Activated gamma-delta T cell (primary cell): Measurements from ENCODE around the gene ACP5.
"Not testable (repeated sequence)": the region's sequence is repeated elsewhere in the genome, so short reads cannot be mapped to it uniquely, and the experiment has no call there.

Source experiments
- DNase-seq: peaks from one replicate; lab custom pipeline; 2025; lab: John Stamatoyannopoulos, UW

ACP5 gene

DNA sequence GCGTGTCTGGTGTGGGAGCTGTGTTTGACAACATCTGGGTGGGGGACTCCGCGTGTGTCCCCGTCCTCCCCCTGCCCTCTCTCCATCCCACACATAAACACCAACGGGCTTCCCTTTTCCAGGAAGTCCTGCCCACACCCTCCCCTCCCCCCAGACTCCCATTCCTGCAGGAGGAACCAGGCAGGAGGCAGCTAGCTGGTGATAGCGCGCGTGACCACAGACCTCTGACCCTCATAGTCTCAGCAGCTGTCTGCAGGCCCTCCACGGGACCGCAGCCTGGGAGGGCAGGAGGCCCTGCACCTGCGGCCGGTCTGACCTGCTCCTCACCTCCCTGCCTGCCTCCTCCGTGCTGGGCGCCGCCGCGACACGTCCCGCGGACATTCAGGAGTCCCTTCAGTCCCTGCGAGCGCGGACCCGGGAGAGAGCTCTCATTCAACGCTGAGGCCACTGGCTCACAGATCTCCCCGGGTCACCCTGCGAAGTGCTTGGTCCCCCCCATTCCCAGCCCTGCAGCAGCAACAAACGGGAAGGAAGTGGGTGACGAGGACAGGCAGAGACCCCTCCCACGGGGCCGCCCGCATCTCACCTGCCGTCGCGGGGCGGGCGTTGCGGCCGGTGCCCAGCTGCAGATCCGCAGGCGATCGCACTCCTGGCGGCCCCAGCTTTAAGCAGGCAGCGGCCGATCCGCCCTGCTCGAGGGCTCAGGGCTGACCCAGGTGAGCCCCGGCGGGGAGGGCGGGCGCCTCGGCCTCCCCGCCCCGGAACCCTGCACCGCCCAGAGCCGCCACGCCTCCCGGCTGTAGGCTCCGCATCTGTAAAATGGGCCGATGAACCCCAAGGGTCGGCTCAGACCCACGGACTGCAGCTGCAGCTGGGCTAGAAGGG lies 1.1 kb upstream of the ACP5 start:
- DNase-seq: no peak

DNA sequence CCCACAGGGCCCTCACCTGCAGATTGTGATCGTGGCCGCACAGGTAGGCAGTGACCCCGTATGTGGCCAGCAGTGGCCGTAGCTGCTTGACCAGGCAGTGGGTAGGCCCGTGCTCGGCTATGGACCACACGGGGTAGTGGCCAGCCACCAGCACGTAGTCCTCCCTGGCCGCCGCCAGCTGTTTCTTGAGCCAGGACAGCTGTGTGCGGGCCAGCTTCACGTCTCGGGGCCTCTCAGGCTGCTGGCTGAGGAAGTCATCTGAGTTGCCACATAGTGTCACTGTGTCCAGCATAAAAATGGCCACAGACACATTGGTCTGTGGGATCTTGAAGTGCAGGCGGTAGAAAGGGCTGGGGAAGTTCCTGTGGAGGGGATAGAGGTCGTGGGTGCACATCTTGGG lies 1.2 kb downstream of the ACP5 start:
- no peak for DNase-seq

DNA sequence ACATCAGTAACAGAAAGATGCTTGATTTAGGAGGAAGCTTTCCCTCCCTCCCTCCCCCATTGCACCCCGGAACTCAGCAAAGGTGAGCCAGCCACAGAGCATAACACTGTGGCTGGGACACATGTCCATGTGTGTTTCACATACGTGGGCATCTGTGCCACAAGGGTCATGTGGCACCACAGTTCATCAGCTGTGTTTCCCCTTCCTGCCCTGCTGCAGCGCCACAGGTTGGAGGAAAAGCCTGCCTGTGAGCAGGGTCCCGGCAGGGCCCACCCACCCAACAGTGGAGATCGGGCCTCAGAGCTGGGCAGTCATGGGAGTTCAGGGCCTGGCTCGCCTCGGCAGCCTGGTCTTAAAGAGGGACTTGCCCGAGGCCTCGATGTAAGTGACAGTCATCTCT lies 2.8 kb downstream of the ACP5 start:
- no peak for DNase-seq

DNA sequence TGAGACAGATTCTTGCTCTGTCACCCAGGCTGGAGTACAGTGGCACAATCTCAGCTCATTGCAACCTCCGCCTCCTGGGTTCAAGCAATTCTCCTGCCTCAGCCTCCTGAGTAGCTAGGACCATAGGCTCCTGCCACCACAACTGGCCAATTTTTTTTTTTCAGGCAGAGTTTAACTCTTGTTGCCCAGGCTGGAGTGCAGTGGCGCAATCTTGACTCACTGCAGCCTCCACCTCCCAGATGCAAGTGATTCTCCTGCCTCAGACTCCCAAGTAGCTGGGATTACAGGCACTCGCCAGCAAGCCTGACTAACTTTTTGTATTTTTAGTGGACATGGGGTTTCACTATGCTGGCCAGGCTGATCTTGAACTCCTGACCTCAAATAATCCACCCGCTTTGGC lies 3.7 kb downstream of the ACP5 start:
- DNase-seq: not testable (repeated sequence)

DNA sequence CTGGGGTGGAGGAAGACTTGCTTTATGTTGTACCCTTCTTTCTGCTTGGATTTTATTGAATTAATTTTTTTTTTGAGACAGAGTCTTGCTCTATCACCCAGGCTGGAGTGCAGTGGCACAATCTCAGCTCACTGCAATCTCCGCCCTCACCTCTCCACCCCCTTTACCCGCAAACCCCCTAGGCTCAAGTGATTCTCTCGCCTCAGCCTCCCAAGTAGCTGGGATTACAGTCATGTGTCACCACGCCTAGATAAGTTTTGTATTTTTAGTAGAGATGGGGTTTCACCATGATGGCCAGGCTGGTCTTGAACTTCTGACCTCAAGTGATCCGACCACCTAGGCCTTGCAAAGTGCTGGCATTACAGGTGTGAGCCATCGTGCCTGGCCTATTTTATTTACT lies 4.1 kb downstream of the ACP5 start:
- DNase-seq: not testable (repeated sequence)

DNA sequence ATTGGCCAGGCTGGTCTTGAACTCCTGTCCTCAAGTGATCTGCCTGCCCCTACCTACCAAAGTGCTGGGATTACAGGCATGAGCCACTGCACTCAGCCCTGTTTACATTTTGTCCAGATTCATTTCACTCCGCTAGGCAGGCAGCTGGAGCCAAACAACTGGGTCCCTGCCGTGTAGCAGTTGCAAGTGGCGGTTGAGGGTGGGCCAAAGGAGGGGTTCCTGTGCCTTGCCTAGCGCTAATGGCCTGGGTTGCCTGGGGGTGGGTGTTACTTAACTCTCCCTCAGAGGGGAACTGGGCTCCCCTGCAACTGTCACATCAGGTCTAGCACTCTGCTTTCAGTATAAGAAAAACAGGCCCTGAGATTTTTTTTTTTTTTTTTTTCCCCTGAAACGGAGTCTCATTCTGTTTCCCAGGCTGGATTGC lies 7.4 kb downstream of the ACP5 start:
- no peak for DNase-seq

DNA sequence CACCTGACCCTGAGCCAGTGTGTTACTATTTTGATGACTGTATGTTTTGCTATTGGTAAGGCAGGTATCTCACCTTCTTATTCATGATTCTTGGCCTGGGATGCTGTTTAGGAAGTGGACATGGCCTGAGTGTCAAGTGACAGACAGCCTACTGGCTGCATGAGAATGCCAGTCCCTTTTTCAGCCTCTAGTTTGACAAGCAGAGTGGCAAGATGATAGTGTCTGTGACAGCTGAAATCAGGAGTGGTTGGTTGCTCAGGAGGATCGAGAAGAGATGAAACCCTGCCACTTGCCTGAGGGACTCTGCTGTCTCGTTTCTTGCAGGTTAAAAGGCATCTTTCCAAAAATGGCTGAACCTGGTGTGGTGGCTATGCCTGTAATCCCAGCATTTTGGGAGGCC lies 11.3 kb downstream of the ACP5 start:
- DNase-seq: no peak

DNA sequence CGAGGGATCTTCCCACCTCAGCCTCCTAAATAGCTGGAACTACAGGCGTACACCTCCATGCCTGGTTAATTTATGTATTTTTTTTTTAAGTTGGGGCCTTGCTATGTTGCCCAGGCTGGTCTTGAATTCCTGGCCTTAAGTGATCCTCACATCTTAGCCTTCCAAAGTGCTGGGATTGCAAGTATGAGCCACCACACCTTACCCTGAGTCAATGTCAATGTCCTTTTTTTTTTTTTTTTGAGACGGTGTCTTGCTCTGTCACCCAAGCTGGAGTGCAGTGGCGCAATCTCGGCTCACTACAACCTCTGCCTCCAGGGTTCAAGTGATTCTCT lies 11.8 kb downstream of the ACP5 start:
- DNase-seq: not testable (repeated sequence)

DNA sequence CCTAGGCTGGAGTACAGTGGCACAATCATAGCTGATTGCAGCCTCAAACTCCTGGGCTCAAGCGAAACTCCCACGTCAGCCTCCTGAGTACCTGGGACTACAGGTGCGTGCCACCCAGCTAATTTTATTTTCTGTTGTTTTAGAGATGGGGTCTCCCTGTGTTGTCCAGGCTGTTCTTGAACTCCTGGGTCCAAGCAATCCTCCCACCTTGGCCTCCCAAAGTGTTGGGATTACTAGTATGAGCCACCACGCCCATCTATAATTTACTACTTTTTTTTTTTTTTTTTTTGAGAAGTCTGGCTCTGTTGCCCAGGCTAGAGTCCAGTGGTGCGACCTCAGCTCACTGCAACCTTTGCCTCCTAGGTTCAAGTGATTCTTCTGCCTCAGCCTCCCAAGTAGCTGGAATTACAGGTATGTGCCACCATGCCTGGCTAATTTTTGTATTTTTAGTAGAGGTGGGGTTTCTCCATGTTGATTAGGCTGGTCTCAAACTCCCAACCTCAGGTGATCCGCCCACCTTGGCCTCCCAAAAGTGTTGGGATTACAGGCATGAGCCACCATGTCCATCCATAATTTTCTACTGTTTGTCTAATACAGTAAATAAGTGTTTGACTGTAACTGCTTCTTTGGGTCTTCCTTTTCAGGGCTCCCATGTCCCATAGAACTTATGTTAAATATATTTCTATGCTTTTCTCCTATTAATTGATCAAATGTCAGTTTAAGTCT lies 13.2 kb downstream of the ACP5 start:
- DNase-seq: not testable (repeated sequence)

DNA sequence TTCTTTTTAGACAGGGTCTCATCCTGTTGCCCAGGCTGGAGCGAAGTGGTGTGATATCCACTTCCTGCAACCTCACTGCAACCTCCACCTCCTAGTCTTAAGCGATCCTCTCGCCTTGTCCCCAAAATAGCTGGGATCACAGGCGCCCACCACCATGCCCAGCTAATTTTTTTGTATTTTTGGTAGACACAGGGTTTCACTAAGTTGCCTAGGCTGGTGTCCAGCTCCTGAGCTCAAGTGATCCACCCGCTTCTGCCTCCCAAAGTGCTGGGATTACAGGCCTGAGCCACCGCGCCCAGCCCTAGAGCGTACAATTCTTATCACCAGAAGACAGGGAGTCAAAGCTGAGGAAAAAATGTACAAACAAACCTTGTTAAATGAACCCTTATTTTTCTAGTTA lies 13.9 kb downstream of the ACP5 start:
- DNase-seq: no peak

DNA sequence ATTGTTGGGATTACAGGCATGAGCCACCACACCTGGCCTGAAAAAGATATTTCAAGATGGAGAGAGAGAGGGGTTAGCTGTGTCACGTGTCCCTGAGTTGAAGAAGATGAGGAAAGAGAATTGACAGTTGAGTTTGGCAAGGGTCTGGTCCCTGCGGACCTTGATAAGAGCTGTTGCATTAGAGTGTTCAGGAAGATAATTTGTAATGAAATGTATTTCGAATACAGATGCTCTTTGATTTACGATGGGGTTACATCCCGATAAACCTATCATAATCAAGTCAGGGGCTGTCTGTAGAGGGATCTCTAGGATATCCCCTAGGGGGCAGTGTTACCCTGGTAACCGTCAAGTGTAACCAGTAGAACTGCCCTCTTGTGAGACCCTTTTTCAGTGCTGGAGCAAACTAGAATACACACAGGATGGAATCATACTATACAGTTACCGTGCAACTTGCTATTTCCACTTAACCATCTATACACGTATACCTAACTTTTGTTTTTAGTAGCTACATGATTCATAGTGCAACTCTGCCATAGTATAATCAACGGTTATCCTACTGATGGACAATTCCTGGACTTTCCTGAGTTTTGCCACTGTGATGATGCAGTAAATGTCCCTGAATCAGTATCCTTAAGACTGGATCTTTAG lies 16.9 kb downstream of the ACP5 start:
- no peak for DNase-seq

DNA sequence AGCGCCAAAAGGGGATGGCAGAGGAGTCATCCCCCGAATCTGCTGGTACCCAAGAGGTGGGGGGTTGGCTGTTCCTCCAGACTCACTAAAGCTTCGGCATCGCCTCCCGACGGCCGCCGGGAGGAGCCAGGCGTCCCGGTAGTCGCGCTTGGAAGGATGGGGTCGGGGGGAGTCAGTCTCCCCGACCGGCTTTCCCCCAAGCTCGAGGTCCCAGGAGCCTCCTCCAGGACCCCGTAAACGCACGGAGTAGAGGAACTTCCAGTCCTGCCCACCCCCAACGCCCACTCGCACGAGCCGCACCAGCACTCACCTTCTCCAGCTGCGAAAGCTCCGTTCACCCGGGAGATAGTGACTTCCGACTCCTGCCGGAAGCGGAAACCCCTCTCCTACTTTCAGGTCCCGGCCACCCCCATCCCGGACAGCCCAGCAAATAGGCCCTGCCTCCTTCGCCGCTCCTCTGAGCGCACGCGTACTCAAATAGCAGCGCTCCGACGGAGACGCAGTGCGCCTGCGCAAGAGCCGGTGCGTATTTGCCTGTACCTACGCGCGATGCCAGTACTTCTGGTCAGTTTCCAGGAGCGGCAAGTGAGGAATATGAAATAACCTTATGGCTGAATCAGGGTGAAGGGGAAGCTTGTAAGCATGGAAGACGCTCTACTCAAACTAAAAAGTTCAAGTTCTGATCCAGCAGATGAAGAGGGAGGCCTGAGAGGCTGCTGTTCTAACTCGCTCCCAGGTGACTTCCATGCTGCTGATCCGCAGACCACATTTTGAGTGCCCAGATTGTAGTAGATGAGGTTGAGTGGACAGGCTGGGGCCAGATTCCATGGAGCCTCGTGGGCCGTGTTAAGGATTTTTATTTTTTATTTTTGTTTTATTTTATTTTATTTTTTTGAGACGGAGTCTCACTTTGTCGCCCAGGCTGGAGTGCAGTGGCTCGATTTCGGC lies 18.3 kb downstream of the ACP5 start, which contains the start of gene ELOF1:
Gene ELOF1 (minus strand): TSS at position 350 of the 948 bp plus-strand sequence. CDS start 4,883 bp downstream, outside the sequence.
- peak; percentile 88 for DNase-seq

DNA sequence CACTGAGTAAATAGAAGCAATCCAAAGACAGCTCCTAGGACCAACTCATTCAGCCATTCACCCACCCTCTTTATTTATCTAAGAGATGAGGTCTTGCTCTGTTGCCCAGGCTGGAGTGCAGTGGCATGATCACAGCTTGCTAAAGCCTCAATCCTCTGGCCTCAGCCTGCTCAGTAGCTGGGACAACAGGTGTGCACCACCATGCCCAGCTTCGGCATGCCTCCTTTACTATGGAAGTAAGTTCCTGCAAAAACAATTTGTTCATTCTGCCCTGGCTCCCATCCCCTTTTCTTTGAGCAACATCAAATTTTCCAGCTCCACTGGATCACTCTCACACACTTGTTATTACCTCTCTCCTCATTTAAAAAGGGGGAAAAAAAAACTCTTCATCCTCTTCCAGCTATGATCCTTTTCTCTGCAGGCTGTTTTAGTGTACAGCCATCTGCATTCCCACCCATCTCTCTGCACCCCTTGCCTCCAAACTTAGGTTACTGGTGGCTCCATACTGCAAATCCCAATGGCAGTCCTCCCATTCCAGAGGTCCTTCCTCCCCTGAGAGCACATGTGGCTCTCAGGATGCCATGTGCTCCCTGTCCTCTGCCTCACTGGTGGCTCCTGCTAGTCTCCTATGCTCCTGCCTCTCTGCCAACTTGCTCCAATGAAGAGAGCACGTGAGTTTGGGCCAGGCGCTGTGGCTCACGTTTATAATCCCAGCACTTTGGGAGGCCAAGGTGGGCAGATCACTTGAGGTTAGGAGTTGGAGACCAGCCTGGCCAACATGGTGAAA lies 20.6 kb downstream of the ACP5 start:
- no peak for DNase-seq

DNA sequence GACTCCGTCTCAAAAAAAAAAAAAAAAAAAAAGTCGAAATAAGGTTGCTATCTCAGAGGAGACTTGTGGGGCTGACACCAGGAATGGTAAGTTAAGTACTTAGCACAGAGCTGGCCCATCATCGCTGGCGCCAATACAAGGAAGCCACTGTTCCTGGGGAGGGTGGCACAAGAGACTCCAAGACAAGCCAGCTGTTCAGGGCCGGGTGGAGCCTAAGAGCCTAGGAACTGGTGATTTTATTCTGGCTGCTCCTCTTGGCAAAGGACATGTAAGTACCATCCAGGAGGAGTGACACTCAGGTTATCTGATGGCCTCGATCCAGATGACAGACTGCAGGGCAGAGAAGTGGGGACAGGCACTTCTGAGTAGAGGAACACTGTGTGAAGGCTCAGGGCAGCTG lies 22.2 kb downstream of the ACP5 start:
- no peak for DNase-seq

DNA sequence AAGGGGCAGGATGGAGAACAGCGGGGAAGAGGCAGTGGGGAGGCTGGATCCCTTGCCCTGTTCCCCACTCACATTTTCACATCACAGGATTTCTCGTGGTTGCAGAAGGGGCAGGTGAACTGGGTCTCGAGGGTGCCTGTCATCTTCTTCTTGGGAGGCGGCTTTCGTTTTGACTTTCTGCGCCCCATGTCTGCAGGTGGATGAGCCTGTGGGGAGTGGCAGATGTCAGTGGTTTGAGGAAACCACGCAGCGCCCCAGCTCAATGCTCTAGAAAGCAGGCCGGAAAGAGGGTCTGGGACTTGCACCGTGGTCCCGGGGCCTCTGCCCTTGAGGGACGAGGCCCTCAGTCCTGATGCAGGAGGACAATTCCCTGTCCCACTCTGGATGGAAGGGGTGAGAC lies 23.3 kb downstream of the ACP5 start:
- no peak for DNase-seq

DNA sequence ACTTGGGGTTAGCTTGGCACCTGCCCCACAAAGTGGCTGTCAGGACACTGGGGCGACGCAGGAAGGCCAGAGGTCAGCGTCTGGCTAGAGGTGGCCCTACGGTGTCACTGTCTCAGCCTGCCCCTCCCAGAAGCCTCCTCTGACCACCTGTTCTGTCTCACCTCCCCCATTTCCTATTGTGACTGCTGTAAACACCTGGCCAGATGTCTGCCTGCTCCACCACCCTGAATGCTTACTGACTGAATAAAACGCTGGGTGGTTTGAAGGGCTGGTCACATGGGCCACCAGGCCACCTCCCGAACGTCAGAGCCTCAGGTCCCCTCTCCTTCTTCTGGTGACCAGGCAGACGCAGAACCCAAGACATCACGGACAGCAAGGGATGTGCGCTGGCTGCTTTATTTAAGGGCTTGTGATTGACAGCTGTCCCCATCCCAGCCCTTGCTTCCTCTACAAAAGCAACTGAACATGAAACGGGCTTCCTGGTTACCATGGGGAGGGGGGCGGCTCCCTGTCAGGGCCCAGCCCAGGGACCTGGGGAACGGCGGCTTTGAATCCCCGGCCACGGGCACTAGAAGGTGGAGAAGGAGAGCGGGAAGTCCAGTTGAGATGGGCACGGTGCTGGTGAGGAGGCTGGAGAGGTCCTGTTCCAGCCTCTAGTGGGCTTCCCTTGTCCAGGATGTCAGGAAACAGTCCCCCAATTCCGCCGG lies 24.6 kb downstream of the ACP5 start:
- DNase-seq: no peak

DNA sequence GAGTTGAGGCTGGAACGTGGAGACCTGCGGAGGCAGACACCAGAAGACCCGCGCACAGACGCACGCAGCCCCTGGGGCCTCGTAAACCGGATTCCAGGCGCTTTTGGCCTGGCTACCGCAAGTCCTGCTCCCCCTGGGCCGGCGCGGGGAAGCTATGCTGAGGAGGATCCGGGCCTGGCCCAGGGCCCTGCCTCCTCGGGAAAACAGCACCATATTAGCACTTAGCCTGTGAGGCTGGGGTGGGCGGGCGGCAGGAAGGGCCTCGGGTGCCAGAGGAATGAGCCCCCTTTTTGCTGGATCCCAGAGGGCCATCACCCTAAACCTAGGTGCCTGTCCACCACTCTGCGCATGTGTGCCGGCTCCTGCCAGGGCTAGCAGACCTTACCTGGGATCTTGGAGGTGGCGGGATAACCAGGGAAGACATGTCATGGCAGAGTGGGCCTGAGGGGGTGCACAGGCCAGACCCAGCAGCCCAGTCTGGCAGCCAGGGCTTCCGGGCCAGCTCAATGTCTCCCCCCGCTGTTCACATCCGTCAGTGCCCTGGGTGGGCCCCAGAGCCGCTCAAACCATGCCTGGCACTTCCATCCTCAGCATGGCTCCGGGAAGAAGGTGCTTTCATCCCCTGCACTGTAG lies 25.7 kb downstream of the ACP5 start:
- DNase-seq: no peak

DNA sequence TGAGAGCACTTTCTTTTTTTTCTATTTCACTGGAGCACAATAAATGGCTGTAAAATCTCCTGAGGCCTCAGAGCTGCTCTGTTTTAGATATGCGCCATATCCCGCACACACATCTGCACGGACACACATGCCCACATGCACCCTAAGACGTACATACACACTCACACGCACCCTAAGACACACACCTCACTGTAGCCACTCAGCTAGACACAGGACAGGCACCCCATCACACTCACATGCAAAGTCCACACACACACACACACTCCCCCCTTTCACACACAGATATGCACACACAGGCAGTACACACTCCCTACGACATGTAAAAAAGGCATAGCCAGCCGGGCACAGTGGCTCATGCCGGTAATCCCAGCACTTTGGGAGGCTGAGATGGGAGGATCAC lies 27.2 kb downstream of the ACP5 start:
- no peak for DNase-seq

DNA sequence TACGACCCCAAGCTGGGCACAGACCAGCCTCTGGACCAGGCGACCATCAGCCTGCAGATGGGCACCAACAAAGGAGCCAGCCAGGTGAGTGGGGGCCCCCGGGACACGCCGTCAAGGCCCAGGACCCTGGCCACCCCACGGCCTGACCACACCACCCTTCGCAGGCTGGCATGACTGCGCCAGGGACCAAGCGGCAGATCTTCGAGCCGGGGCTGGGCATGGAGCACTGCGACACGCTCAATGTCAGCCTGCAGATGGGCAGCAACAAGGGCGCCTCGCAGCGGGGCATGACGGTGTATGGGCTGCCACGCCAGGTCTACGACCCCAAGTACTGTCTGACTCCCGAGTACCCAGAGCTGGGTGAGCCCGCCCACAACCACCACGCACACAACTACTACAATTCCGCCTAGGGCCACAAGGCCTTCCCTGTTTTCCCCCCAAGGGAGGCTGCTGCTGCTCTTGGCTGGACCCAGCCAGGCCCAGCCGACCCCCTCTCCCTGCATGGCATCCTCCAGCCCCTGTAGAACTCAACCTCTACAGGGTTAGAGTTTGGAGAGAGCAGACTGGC lies 28.0 kb downstream of the ACP5 start:
- DNase-seq: no peak
